Adrenal gland (tissue), 12 donors: ENCODE results near the gene GSX2. TPM values are rescaled to one million over a fixed set of nuclear protein-coding genes. Genes with fewer than 3 reads are reported as not detected.

ENCODE experiments used
- DNase-seq, 7 donors: peaks; one replicate each; pipeline ENCODE4 v3.0.0-alpha.2; 2019 to 2020
- H3K27ac ChIP-seq, 5 donors: fragments of 200-600 bp; sonication (generic) in 4 of 5; 1 replicate in 3 of 5; 2 replicates in 2 of 5; pipeline versions ENCODE4 v1.5.1 to v1.8.0; 2016 to 2020; ENCODE audit warnings: mild to moderate bottlenecking in 1 of 5
- H3K27me3 ChIP-seq: fragments of 200-600 bp; 2 replicates; pipeline ENCODE4 v1.8.0; 2021
- H3K36me3 ChIP-seq, 2 donors: fragments of 200-600 bp; replicated peaks in 1 of 2; 1 replicate in 1 of 2; 2 replicates in 1 of 2; pipeline versions ENCODE4 v1.5.1 to v1.8.0; 2018 to 2022
- H3K4me1 ChIP-seq, 2 donors: fragments of 200-600 bp; replicated peaks in 1 of 2; 1 replicate in 1 of 2; 2 replicates in 1 of 2; pipeline versions ENCODE4 v1.5.1 to v1.8.0; 2018 to 2021
- H3K4me3 ChIP-seq, 4 donors: fragments of 200-600 bp; sonication (generic) in 3 of 4; one replicate each; pipeline ENCODE4 v1.5.1; 2016 to 2018
- H3K9me3 ChIP-seq, 3 donors: fragments of 200-600 bp; sonication (generic) in 1 of 3; replicated peaks in 1 of 3; 1 replicate in 2 of 3; 2 replicates in 1 of 3; pipeline versions ENCODE4 v1.5.1 to v1.8.0; 2016 to 2021
- POLR2A ChIP-seq, 2 donors: fragments of 450-650 bp; IDR thresholded peaks; one replicate each; pipeline ENCODE4 v1.6.1; 2017; ENCODE audit warnings: antibody characterized with exemption in 2 of 2, mild to moderate bottlenecking in 2 of 2, moderate library complexity in 1 of 2
- WGBS, 4 donors: extraction: QIAGEN DNeasy Blood & Tissue Kit in 2 of 4; methylation state at CpG; one replicate each; pipeline versions ENCODE4 v1.1.5 to v1.1.7; 2013 to 2017; 5-methylcytosine and 5-hydroxymethylcytosine counted together
- intact Hi-C, 2 donors: fragments of 100-400 bp; cut with DNase I; formaldehyde crosslinking; loops; one replicate each; pipeline versions ENCODE4 v1.14.1 to v1.15.0; 2022 to 2023
- polyA plus RNA-seq, 3 donors: library from polyadenylated mRNA; stranded (reverse); fragments of 200-250 nt in 2 of 3; fragments of 350-450 nt in 1 of 3; fragmentation: Illumina TruSeq in 1 of 3; extraction: RNeasy Lipid Tissue Mini Kit (QIAGEN cat#74804) in 1 of 3; gene quantifications; one replicate each; pipeline ENCODE4 v1.2.3, GENCODE V29; 2013 to 2014
- total RNA-seq, 9 donors: library from RNA; depleted of rRNA in 4 of 9; stranded (reverse); fragments of >200 nt in 4 of 9; fragments of 120-200 nt in 1 of 9; fragmentation: NEBNext Ultra II Directional in 1 of 9; extraction: Animal tissue kit (Norgen Biotek cat#: 25700) in 1 of 9; gene quantifications; one replicate each; pipeline versions ENCODE4 v1.1.0 to v1.2.4, GENCODE V29; 2013 to 2023
- TF ChIP-seq, protein P1 (sequence below), 6 experiments: fragments of 450-650 bp in 4 of 6; fragments of 200-600 bp in 2 of 6; sonication (generic) in 1 of 6; IDR thresholded peaks; 1 replicate in 5 of 6; 2 replicates in 1 of 6; pipeline versions ENCODE4 v1.5.1 to v1.8.0; 2016 to 2021; ENCODE audit warnings: antibody characterized with exemption in 6 of 6, mild to moderate bottlenecking in 2 of 6, moderate library complexity in 1 of 6
- donor health status: healthy with polysubstance abuse.
- donor health status: Bipolar disorder and iron deficiency.
- donor health status: DM: yes; HTN: yes; CAD: no.
- donor health status: DM: no; HTN: no; CAD: no.
- donor health status: DM: no; HTN: no; CAD: no.
- donor health status: DM: yes; HTN: yes; CAD: no.

The GSX2 gene
- total and polyA plus RNA-seq, 12 donors = not detected

DNA sequence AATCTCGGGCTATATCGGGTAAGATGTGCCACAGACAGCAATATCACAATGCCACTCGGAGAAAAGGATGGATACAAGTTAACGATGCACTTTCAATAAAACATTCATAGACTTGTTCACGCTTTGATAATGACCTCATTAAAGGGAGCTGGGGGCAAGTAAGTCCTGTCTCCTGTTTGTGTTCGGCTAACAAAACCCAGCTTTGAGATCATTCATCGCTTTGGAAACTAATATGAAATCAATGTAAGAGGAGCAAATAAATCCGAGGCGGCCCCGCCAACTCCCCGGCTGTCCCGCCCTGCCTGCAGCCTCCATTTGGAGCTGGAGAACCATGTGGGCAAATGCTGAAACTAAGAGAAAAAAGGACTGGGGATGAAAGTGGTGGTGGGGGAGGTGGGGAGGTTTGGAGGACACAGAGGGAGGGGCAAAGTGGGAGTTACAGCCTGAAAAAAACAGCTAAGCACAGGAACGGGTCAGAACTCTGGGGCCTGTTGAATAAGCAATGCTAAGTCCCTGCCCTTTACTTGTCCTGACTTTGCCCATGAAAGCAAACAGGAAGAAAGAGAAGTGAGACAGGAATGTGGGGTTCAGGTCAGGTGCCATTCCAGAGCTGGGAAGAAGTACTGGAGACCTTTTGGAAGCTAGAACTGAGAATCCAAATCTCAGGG is 3.5 kb upstream of the GSX2 start:
- Histone ChIP-seq H3K4me3 (no peak overlapping the region), H3K36me3 (no peaks in the 10 kb centered on the region), H3K4me1 (peaks cover 19 to 31% of the 10 kb centered on the region in 2 donors), H3K9me3 (no peaks in the 10 kb centered on the region), H3K27me3 (peaks cover 46% of the 10 kb centered on the region), H3K27ac (no peak overlapping the region)
- no peak for DNase-seq
- 42 to 45% (median 44%) methylated on average over 13 of the region's 13 CpGs for WGBS, 4 donors
- TF ChIP-seq POLR2A (IDR thresholded peaks at IDR 0.05) = no peak
- TF ChIP-seq, protein P1, sequence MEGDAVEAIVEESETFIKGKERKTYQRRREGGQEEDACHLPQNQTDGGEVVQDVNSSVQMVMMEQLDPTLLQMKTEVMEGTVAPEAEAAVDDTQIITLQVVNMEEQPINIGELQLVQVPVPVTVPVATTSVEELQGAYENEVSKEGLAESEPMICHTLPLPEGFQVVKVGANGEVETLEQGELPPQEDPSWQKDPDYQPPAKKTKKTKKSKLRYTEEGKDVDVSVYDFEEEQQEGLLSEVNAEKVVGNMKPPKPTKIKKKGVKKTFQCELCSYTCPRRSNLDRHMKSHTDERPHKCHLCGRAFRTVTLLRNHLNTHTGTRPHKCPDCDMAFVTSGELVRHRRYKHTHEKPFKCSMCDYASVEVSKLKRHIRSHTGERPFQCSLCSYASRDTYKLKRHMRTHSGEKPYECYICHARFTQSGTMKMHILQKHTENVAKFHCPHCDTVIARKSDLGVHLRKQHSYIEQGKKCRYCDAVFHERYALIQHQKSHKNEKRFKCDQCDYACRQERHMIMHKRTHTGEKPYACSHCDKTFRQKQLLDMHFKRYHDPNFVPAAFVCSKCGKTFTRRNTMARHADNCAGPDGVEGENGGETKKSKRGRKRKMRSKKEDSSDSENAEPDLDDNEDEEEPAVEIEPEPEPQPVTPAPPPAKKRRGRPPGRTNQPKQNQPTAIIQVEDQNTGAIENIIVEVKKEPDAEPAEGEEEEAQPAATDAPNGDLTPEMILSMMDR (IDR thresholded peaks at IDR 0.05) = no peak
- intact Hi-C loops = no loop called here

DNA sequence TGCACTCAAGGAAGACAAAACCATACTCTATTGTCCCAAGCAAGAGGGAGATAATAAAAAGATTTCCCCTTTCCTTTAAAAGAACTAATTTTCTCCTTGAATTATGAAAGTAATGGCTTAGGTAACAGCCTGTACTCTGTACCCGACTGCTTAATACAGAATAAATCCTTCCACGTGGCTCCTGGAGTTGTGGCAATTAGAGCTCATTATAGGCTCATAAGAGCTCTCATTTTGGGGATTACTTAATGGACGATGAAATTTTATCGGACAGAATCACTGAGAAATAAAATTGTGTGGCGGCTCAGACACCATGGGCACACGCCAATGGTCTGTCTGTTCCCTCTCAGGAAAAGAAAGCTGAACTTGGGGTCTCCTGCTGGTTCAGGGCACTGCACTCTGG is 2.8 kb upstream of the GSX2 start:
- H3K4me1 ChIP-seq = peaks cover 20 to 30% of the 10 kb centered on the region in 2 donors
- intact Hi-C loops = no loop called here
- no peak overlapping the region for H3K27ac ChIP-seq
- H3K9me3 ChIP-seq = no peaks in the 10 kb centered on the region
- 43 to 60% (median 51%) methylated on average over 6 of the region's 6 CpGs for WGBS, 4 donors
- TF ChIP-seq, protein P1 (IDR thresholded peaks at IDR 0.05) = no peak
- no peak for TF ChIP-seq POLR2A (IDR thresholded peaks at IDR 0.05)
- H3K27me3 ChIP-seq = peaks cover 53% of the 10 kb centered on the region
- DNase-seq = no peak
- no peak overlapping the region for H3K4me3 ChIP-seq
- H3K36me3 ChIP-seq = no peaks in the 10 kb centered on the region

DNA sequence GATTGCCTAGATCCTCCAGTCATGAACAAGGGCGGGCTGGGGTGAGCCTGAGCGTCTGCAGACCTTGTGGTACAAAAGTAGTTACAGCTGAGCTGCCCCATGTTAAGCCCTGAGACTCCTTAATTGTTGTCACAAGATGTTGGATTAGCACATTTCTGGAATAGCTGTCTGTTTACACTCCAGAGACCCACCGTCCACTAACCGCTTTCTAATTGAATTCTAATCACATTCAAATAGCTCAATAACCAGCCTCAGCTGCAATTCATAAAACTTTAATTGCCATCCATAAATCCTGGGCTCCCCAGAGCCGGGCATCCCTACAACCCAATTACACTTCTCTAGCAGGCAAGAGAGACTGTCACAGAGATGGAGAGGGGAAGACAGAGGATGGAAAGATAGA is 1.6 kb upstream of the GSX2 start:
- Histone ChIP-seq H3K9me3 (no peaks in the 10 kb centered on the region), H3K4me1 (peaks cover 20 to 26% of the 10 kb centered on the region in 2 donors), H3K36me3 (no peaks in the 10 kb centered on the region), H3K4me3 (no peak overlapping the region), H3K27me3 (peaks cover 61% of the 10 kb centered on the region), H3K27ac (no peak overlapping the region)
- TF ChIP-seq, protein P1 (IDR thresholded peaks at IDR 0.05) = no peak
- no peak for TF ChIP-seq POLR2A (IDR thresholded peaks at IDR 0.05)
- no peak for DNase-seq
- intact Hi-C loops = no loop called here
- 18 to 35% (median 29%) methylated on average over 5 of the region's 5 CpGs for WGBS, 4 donors

DNA sequence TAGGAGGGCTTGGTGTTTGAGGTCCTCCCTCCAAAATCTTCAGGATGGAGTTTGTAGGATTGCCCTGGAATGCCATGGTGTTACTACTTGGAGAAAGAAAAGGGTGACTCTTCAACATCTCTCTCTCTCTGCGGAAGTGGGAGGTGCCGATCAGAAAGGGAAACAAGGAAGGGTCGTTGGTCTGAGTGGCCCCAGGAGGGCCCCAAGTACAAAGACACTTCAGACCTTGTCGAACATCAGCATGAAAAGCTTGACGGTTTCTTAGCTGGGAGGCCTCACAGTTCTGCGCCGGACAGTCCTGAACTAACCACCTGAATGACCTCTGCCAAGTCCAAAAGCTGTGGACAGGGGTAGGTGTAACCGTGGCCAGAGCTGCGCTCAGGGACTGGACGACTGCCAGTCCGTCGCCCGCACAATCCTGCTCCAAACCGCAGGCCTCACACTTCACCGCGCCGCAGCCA is 646 bp upstream of the GSX2 start:
- H3K27ac ChIP-seq = no peak overlapping the region
- no peaks in the 10 kb centered on the region for H3K9me3 ChIP-seq
- no peaks in the 10 kb centered on the region for H3K36me3 ChIP-seq
- H3K27me3 ChIP-seq = peaks cover 68% of the 10 kb centered on the region
- 0 to 8% (median 4%) methylated on average over 10 to 17 of the region's 17 CpGs for WGBS, 4 donors
- H3K4me1 ChIP-seq = peaks cover 20 to 32% of the 10 kb centered on the region in 2 donors
- intact Hi-C loops = no loop called here
- DNase-seq = no peak
- TF ChIP-seq POLR2A (IDR thresholded peaks at IDR 0.05) = no peak
- TF ChIP-seq, protein P1 (IDR thresholded peaks at IDR 0.05) = no peak
- H3K4me3 ChIP-seq = peak overlapping the region in 1 of 4 donors; percentile 41
